ENCODE results near the gene PLEK. TPM values are rescaled to one million over a fixed set of nuclear protein-coding genes. Genes with fewer than 3 reads are reported as not detected.
"Not testable (repeated sequence)": the region's sequence is repeated elsewhere in the genome, so short reads cannot be mapped to it uniquely, and the experiment has no call there.

Gene PLEK
- total RNA-seq, 4 donors from 2014 or later, result 5.0 to 33.0 (median 6.8) TPM

GRCh38 chr2:68374184-68374583 lies 9.1 kb downstream of the PLEK start:
- 82 to 100% methylated on average over 2 of the region's 2 CpGs for WGBS, 2 donors (ENCODE audit: low coverage in 1 of 2)
- Histone ChIP-seq H3K27me3 (no peaks in the 10 kb centered on the region), H3K4me3 (no peak overlapping the region), H3K9me3 (no peaks in the 10 kb centered on the region), H3K4me1 (no peaks in the 10 kb centered on the region), H3K27ac (no peak overlapping the region), H3K36me3 (no peaks in the 10 kb centered on the region)
- TF ChIP-seq POLR2AphosphoS5 (IDR thresholded peaks at IDR 0.05), result no peak
- no peak for TF ChIP-seq EP300 (IDR thresholded peaks at IDR 0.05)
- TF ChIP-seq POLR2A (IDR thresholded peaks at IDR 0.05), result no peak
- no peak for TF ChIP-seq CTCF (IDR thresholded peaks at IDR 0.05)
- no peak for ATAC-seq

GRCh38 chr2:68375582-68375981 lies 10.5 kb downstream of the PLEK start:
- H3K4me1 ChIP-seq, result no peaks in the 10 kb centered on the region
- H3K9me3 ChIP-seq, result no peaks in the 10 kb centered on the region
- no peak overlapping the region for H3K4me3 ChIP-seq
- H3K36me3 ChIP-seq, result no peaks in the 10 kb centered on the region
- H3K27ac ChIP-seq, result no peak overlapping the region
- ATAC-seq, result no peak
- TF ChIP-seq EP300 (IDR thresholded peaks at IDR 0.05) (no peak), POLR2A (IDR thresholded peaks at IDR 0.05) (no peak), POLR2AphosphoS5 (IDR thresholded peaks at IDR 0.05) (no peak), CTCF (IDR thresholded peaks at IDR 0.05) (no peak)
- no peaks in the 10 kb centered on the region for H3K27me3 ChIP-seq

- TF ChIP-seq POLR2AphosphoS5 (IDR thresholded peaks at IDR 0.05) (no peak), EP300 (IDR thresholded peaks at IDR 0.05) (no peak), CTCF (IDR thresholded peaks at IDR 0.05) (no peak), POLR2A (IDR thresholded peaks at IDR 0.05) (no peak)
- Histone ChIP-seq H3K9me3 (no peaks in the 10 kb centered on the region), H3K4me3 (no peak overlapping the region), H3K4me1 (no peaks in the 10 kb centered on the region), H3K36me3 (no peaks in the 10 kb centered on the region), H3K27me3 (no peaks in the 10 kb centered on the region), H3K27ac (no peak overlapping the region)
- 80 to 94% methylated on average over 2 to 3 of the region's 3 CpGs for whole genome bisulfite sequencing, 2 donors (ENCODE audit: low coverage in 1 of 2)
- no peak for ATAC-seq
These were observed 12.2 kb downstream of the PLEK start for GRCh38 chr2:68377137-68377780.

GRCh38 chr2:68378779-68379178 lies 13.7 kb downstream of the PLEK start:
- not testable (repeated sequence) for H3K27ac ChIP-seq, H3K4me3 ChIP-seq, H3K27me3 ChIP-seq, H3K36me3 ChIP-seq, H3K4me1 ChIP-seq, H3K9me3 ChIP-seq, ATAC-seq
- WGBS, 2 donors (ENCODE audit: low coverage in 1 of 2), result 78 to 100% methylated on average over 2 to 6 of the region's 6 CpGs

- Histone ChIP-seq H3K9me3 (no peaks in the 10 kb centered on the region), H3K27ac (no peak overlapping the region), H3K4me1 (no peaks in the 10 kb centered on the region), H3K4me3 (no peak overlapping the region), H3K27me3 (no peaks in the 10 kb centered on the region), H3K36me3 (no peaks in the 10 kb centered on the region)
- 79 to 86% methylated on average over 4 of the region's 4 CpGs for WGBS, 2 donors (ENCODE audit: low coverage in 1 of 2)
- TF ChIP-seq CTCF (IDR thresholded peaks at IDR 0.05) (no peak), EP300 (IDR thresholded peaks at IDR 0.05) (no peak), POLR2AphosphoS5 (IDR thresholded peaks at IDR 0.05) (no peak), POLR2A (IDR thresholded peaks at IDR 0.05) (no peak)
- no peak for ATAC-seq
These were observed 14.2 kb downstream of the PLEK start for GRCh38 chr2:68379184-68379708.
